ENCODE data around the gene HSD17B11. TPM values are rescaled to one million over a fixed set of nuclear protein-coding genes. Genes with fewer than 3 reads are reported as not detected.
A peak's percentile ranks its signal among the peaks of the same experiment; 100 is the strongest.

The HSD17B11 gene
- total and polyA plus RNA-seq, 2 of the 8 experiments (the other 6 are each of a cell fraction or from before 2014, with no cell fraction given) = 6.0 to 9.0 TPM

DNA sequence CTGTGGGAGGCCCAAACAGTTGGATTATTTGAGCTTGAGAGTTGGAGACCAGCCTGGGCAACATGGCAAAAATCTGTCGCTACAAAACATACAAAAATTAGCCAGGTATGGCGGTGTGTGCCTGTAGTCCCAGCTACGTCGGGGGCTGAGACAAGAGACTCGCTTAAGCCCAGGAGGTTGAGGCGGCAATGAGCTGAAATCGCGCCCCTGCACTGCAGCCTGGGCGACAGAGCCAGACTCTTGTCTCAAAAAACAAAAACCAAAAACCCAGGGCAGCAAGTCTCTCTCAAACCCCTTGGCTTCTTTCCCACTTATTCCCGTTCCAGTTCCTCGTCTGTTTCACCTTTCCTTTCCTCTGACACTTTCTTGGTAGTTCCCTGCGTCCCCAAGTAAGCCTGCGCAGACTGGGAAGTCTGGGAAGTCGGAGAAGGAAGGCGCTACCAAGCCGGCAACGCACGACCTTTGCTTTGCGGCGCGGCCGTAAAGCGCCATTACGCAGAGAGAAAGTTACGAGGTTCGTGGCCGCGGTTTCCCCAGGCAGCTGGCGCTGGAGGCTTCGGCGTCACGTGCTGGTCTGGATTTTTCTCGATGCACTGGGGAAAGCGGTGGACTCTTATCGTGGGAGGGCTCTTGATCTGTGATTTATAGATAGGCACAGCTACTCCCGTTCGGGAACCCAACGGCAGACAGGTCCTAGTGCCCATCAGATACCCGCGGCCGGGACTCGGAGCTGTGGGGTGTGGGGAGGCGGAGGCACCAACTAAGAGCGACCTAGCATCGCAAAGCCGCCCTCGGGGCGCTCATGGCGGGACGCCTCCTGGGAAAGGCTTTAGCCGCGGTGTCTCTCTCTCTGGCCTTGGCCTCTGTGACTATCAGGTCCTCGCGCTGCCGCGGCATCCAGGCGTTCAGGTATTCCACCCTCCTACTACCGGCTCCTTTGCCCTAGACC lies 31.4 kb upstream of the HSD17B11 start, which contains the start of gene NUDT9 (continued):
- TF ChIP-seq, protein P1, sequence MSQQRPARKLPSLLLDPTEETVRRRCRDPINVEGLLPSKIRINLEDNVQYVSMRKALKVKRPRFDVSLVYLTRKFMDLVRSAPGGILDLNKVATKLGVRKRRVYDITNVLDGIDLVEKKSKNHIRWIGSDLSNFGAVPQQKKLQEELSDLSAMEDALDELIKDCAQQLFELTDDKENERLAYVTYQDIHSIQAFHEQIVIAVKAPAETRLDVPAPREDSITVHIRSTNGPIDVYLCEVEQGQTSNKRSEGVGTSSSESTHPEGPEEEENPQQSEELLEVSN (IDR thresholded peaks at IDR 0.05) = peak; percentile 88
- peak; percentile 21; the same call in 1 of the 2 replicates for TF ChIP-seq CEBPB (IDR thresholded peaks at IDR 0.05; ENCODE audit: low read depth, low read length)

All from H1 (cell line).